ENCODE measurements around the gene C2CD5. TPM values are rescaled to one million over a fixed set of nuclear protein-coding genes. Genes with fewer than 3 reads are reported as not detected.

C2CD5 gene
- total RNA-seq, 4 donors from 2014 or later, result 15.2 to 33.2 (median 22.7) TPM

DNA sequence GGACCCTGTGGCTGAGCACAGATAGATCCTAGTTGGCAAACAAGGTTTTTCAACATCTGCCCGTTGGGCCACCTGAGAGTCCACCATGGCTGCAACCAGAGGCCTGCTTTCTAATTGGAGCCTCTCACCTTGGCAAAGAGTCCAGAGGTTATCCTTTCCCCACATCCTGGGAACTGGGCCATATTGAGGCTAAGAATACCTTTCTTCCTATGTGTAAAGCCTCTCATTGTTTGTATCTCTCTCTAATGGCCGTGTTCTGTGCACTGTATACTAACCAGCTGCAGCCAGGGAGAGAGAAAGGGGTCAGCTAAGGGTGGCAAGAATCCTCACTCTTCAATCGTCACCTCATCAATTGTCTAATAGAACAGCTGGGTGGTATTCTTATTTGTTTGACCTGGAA, 130.8 kb downstream of the C2CD5 start:
- peaks cover 25 to 60% (median 54%) of the 10 kb centered on the region in 4 donors for H3K4me1 ChIP-seq
- H3K9me3 ChIP-seq, result no peaks in the 10 kb centered on the region
- no peaks in the 10 kb centered on the region for H3K27me3 ChIP-seq
- no peaks in the 10 kb centered on the region for H3K36me3 ChIP-seq
- H3K4me3 ChIP-seq, result no peak overlapping the region
- no peak for DNase-seq (ENCODE audit: extremely low spot score)
- intact Hi-C loops (cut with DNase I), result no loop called here
- WGBS, result 61% methylated on average over 3 of the region's 3 CpGs
- peak overlapping the region; percentile 3 to 40 (median 34) for H3K27ac ChIP-seq (replicated peaks in 1 of 4)
- TF ChIP-seq EP300 (IDR thresholded peaks at IDR 0.05), result no peak

DNA sequence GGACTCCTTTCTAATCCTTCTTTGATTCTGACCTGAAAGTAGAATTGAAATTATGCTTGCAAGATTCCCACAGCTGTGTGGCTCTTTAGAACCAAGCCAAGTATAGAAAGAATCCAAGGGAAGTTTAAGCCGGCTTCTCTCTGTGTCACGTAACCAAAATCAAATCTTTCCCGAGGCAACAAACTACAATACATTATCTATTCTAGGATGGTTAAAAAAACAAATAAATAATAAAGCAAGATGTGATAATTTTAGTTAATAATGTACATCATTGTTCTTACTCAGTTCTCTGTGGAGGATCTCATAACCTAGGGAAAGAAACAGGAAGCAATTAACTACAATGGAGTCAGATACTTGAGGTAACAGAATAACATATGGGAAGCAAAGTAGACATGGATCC, 131.8 kb downstream of the C2CD5 start:
- Histone ChIP-seq H3K27ac (replicated peaks in 1 of 4) (peak overlapping the region in 2 of 4 donors; percentile 30 to 38), H3K4me3 (no peak overlapping the region), H3K9me3 (no peaks in the 10 kb centered on the region), H3K27me3 (no peaks in the 10 kb centered on the region), H3K36me3 (no peaks in the 10 kb centered on the region), H3K4me1 (peaks cover 25 to 68% (median 63%) of the 10 kb centered on the region in 4 donors)
- intact Hi-C loops (cut with DNase I), result no loop called here
- no peak for DNase-seq (ENCODE audit: extremely low spot score)
- 50% methylated on average over 3 of the region's 3 CpGs for WGBS
- TF ChIP-seq POLR2A (IDR thresholded peaks at IDR 0.05; ENCODE audit: low read depth), result no peak

DNA sequence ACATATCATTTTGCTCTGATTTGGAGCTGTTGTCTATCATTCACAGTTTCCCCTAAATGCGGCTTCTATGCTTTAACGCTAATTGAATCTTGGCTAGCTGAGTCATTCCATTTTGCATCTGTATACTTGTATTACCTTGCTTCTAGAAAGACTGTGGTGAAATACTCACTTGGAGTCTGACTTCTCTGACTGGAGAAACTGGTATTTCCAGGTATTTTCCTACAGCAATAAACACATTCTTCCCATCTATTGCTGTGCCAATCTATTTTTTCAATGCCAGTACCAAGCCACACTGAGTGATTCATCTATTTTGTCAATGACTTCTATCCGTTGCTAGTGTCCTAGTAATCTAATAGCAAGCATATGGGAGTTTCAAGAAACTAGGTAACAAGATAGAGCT, 133.9 kb downstream of the C2CD5 start:
- 79% methylated on average over 3 of the region's 3 CpGs for WGBS
- H3K9me3 ChIP-seq, result no peaks in the 10 kb centered on the region
- no peaks in the 10 kb centered on the region for H3K36me3 ChIP-seq
- H3K27me3 ChIP-seq, result no peaks in the 10 kb centered on the region
- H3K27ac ChIP-seq (replicated peaks in 1 of 4), result peak overlapping the region in 1 of 4 donors; percentile 66
- DNase-seq (ENCODE audit: extremely low spot score), result no peak
- no peak for TF ChIP-seq POLR2AphosphoS5 (IDR thresholded peaks at IDR 0.05)
- no peak overlapping the region for H3K4me3 ChIP-seq
- peaks cover 13 to 61% (median 58%) of the 10 kb centered on the region in 4 donors for H3K4me1 ChIP-seq
- intact Hi-C loops (cut with DNase I), result no loop called here

DNA sequence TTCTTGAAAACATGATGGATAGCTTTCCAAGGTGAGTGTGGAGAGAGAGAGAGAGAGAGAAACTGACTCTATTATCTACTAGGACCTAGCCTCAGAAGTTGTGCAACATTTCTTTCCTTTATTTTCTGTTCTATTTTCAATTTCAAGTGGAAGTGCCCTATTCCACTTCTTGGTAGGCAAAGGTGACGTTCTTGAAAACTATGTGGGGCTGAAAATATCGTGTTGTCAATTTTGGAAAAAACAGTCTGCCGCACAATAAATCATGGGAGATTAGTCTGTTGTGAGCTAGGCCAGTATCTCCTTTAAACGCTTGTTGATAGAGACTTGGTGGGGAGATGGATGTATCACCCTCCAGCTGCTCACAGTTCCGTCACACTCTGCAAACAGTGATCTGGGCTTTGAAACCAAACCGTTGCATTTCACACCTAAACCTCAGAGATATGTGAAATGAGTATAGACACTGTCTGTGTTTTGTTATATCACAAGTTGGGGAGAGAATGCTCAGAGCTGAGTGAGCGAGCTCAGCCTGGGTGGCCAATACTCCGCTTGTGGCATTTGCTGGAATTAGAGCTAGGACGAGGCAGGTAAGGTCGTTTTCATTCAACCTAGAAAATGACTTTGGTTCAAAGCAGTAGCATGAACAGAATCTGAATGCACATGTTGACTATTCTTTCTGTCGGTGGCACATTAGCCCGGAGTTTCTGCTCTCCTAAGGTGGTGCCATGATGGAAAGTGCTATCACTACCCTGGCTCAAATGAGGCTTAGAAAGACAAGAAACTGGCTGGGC, 134.8 kb downstream of the C2CD5 start:
- Histone ChIP-seq H3K9me3 (no peaks in the 10 kb centered on the region), H3K27ac (replicated peaks in 1 of 4) (peak overlapping the region; percentile 65 to 77 (median 69)), H3K27me3 (no peaks in the 10 kb centered on the region), H3K4me1 (peaks cover 7 to 54% (median 50%) of the 10 kb centered on the region in 4 donors), H3K36me3 (no peaks in the 10 kb centered on the region), H3K4me3 (peak overlapping the region in 3 of 4 donors; percentile 10 to 21 (median 14))
- intact Hi-C loops (cut with DNase I), result no loop called here
- TF ChIP-seq POLR2A (IDR thresholded peaks at IDR 0.05; ENCODE audit: low read depth), result no peak
- TF ChIP-seq, protein P1, sequence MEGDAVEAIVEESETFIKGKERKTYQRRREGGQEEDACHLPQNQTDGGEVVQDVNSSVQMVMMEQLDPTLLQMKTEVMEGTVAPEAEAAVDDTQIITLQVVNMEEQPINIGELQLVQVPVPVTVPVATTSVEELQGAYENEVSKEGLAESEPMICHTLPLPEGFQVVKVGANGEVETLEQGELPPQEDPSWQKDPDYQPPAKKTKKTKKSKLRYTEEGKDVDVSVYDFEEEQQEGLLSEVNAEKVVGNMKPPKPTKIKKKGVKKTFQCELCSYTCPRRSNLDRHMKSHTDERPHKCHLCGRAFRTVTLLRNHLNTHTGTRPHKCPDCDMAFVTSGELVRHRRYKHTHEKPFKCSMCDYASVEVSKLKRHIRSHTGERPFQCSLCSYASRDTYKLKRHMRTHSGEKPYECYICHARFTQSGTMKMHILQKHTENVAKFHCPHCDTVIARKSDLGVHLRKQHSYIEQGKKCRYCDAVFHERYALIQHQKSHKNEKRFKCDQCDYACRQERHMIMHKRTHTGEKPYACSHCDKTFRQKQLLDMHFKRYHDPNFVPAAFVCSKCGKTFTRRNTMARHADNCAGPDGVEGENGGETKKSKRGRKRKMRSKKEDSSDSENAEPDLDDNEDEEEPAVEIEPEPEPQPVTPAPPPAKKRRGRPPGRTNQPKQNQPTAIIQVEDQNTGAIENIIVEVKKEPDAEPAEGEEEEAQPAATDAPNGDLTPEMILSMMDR (IDR thresholded peaks at IDR 0.05), result no peak
- TF ChIP-seq EP300 (IDR thresholded peaks at IDR 0.05), result no peak
- peak in 1 of 2 donors; percentile 21 for TF ChIP-seq POLR2AphosphoS5 (IDR thresholded peaks at IDR 0.05)
- WGBS, result 58% methylated on average over 12 of the region's 12 CpGs
- DNase-seq (ENCODE audit: extremely low spot score), result no peak

DNA sequence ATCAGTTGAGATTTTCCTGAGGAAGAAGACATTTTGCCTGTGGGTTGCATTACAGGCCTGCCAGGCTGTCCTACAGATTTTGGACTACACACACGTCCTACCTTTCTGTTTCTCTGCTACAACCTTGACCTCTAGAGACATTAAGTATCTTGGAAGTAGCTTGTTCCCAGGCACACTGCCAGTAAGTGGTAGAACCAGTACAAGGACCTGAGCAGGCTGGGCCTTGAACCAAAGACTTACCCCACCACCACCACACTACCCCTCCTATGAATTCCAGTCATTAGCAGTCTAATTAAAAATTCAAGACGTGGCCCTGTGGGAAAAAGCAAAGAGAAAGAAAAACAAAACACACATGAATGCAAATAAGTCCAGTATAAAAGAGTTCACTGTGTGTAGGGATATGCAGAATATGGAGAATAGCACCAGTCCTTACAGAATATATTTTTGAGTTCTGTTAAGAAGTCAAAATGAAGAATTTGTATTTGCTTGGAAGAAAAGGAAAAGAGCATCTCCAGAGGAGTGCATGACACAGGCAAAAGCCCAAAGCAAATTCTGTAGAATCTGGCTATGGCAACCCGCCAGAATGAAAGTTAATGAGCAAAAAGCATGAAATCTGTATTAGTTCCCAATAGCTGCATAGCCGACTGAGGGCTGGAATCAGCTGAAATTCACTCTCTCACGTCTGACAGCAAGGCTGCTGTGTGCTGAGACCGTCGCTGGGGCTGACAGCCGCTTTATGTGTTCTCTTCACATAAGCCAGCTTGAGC, 135.5 kb downstream of the C2CD5 start:
- H3K9me3 ChIP-seq, result no peaks in the 10 kb centered on the region
- DNase-seq (ENCODE audit: extremely low spot score), result no peak
- intact Hi-C loops (cut with DNase I), result no loop called here
- TF ChIP-seq, protein P1 (IDR thresholded peaks at IDR 0.05), result no peak
- no peak for TF ChIP-seq POLR2A (IDR thresholded peaks at IDR 0.05; ENCODE audit: low read depth)
- no peak for TF ChIP-seq POLR2AphosphoS5 (IDR thresholded peaks at IDR 0.05)
- H3K36me3 ChIP-seq, result no peaks in the 10 kb centered on the region
- H3K4me1 ChIP-seq, result peaks cover 2 to 46% (median 42%) of the 10 kb centered on the region in 4 donors
- peak overlapping the region; percentile 65 to 77 (median 69) for H3K27ac ChIP-seq (replicated peaks in 1 of 4)
- 23% methylated on average over 8 of the region's 8 CpGs for WGBS
- no peaks in the 10 kb centered on the region for H3K27me3 ChIP-seq
- H3K4me3 ChIP-seq, result peak overlapping the region in 3 of 4 donors; percentile 10 to 21 (median 14)

DNA sequence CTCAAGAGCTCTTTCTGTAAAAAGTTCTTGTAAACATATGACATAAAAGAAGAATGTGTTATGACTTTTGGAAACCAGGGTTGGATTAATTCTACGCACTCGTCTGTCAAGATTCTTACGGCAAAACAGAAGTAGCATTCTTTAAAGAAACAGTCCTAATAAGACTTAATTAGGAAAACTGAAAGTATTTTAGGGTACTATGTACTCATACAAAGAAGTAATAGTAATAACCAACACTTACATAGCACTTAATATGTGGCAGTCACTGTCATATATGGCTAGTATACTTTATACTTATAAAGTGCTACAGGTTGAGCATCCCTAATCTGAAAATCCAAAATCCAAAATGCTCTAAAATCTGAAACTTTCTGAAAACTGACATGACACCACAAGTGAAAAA, 136.9 kb downstream of the C2CD5 start:
- no peaks in the 10 kb centered on the region for H3K9me3 ChIP-seq
- H3K27ac ChIP-seq (replicated peaks in 1 of 4), result peak overlapping the region; percentile 65 to 77 (median 69)
- 29% methylated on average over 3 of the region's 3 CpGs for WGBS
- H3K27me3 ChIP-seq, result no peaks in the 10 kb centered on the region
- peaks cover 0 to 36% (median 33%) of the 10 kb centered on the region in 4 donors for H3K4me1 ChIP-seq
- no peak for DNase-seq (ENCODE audit: extremely low spot score)
- intact Hi-C loops (cut with DNase I), result no loop called here
- H3K4me3 ChIP-seq, result no peak overlapping the region
- TF ChIP-seq POLR2AphosphoS5 (IDR thresholded peaks at IDR 0.05) (no peak), POLR2A (IDR thresholded peaks at IDR 0.05; ENCODE audit: low read depth) (no peak), EP300 (IDR thresholded peaks at IDR 0.05) (no peak)
- TF ChIP-seq, protein P1 (IDR thresholded peaks at IDR 0.05), result no peak
- H3K36me3 ChIP-seq, result no peaks in the 10 kb centered on the region
